Measurements from ENCODE around the gene BCL7B.

Gene BCL7B

DNA sequence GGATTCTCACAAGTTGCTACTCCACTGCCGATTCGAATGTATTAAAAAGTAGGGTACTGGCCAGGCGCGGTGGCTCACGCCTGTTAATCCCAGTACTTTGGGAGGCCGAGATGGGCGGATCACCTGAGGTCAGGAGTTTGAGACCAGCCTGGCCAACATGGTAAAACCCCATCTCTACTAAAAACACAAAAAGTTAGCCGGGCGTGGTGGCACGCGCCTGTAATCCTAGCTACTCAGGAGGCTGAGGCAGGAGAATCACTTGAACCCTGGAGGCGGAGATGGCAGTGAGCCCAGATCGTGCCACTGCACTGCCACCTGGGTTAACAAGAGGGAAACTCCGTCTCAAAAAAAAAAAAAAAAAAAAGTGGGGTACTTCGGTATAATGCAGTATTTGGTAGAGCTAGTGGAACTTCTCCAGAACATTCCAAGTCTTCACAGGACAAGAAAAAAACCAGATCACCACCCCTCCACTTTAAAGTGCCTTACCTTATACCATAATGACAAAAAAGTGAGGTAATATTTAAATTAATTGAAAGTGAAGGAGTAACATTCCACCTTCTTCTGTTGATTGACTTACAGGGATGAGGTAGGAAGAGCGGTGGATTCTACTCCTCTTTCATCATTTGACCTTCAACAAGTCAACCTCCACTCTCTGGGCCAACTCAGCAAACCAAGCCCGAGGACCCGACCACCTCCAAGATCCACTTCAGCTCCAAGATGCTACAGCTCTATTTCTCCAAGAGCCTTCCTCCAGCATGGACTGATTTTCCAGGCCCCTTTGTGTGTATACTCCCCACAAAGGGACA is 37.4 kb downstream of the BCL7B start:
- DNase-seq (ENCODE audit: extremely low spot score): no peak
- TF ChIP-seq CTCF (IDR thresholded peaks at IDR 0.05; ENCODE audit: control extremely low read depth, extremely low read depth, low read depth, missing control alignments): no peak
- CTCF ChIA-PET: interaction anchor here (1.3 to 3.9 kb wide), 4 partner anchors 10 to 195 kb away, joined by 3 to 15 read pairs (median 4); no protein-coding TSS in a partner anchor
- POLR2A ChIA-PET: interaction anchor here (0.7 kb wide), 1 partner anchor 81 kb away, joined by 5 read pairs; no protein-coding TSS in a partner anchor

DNA sequence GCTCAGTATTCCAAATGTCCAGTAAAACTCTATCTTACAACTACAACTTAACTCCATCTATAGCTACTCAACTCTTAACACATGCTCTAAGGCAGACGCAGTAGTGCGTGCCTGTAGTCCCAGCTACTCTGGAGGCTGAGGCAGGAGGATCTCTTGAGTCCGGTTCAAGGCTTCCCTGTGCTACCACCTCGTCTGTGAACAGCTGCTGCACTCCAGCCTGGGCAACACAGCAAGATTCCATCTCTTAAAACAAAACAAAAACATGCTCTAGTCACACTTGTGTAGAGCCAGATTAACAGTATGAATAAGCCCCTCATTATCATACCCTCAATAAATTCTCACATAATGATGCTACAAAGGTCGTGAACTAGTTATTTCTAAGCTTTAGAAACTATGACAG is 39.0 kb downstream of the BCL7B start:
- ChIA-PET CTCF (interaction anchor here (0.7 to 3.9 kb wide), 5 partner anchors 13 to 66 kb away, joined by 3 to 15 read pairs (median 3); no protein-coding TSS in a partner anchor), POLR2A (no interaction called here)
- TF ChIP-seq CTCF (IDR thresholded peaks at IDR 0.05; ENCODE audit: control extremely low read depth, extremely low read depth, low read depth, missing control alignments): no peak
- DNase-seq (ENCODE audit: extremely low spot score): no peak

- TF ChIP-seq CTCF (IDR thresholded peaks at IDR 0.05; ENCODE audit: control extremely low read depth, extremely low read depth, low read depth, missing control alignments): no peak
- CTCF ChIA-PET: no interaction called here
- POLR2A ChIA-PET: no interaction called here
- DNase-seq (ENCODE audit: extremely low spot score): no peak
Observed at GRCh38 chr7:73517241-73517995, 40.1 kb downstream of the BCL7B start.

DNA sequence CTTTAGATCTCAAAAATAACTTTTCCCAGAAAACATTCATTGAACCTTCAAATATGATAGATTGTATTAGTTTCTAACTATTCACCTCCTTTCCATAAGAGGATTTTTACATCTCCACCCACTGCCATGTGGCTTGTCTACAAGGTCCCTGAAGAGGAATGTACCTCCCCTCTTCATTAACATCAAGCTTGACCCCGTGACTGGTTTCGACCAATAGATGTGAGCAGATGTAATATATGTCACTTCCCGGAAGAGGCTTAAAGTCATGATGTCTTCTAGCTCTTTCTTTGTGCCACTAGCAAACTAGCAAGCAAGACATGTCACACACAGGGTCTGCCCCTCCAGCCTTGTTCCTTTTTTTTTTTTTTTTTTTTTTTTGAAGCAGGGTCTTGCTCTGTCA is 42.3 kb downstream of the BCL7B start:
- ChIA-PET POLR2A (interaction anchor here (0.7 kb wide), 1 partner anchor 10 kb away, joined by 6 read pairs; no protein-coding TSS in a partner anchor), CTCF (interaction anchor here (1.6 kb wide), 1 partner anchor 44 kb away, joined by 5 read pairs; no protein-coding TSS in a partner anchor)
- DNase-seq (ENCODE audit: extremely low spot score): no peak
- no peak for TF ChIP-seq CTCF (IDR thresholded peaks at IDR 0.05; ENCODE audit: control extremely low read depth, extremely low read depth, low read depth, missing control alignments)

DNA sequence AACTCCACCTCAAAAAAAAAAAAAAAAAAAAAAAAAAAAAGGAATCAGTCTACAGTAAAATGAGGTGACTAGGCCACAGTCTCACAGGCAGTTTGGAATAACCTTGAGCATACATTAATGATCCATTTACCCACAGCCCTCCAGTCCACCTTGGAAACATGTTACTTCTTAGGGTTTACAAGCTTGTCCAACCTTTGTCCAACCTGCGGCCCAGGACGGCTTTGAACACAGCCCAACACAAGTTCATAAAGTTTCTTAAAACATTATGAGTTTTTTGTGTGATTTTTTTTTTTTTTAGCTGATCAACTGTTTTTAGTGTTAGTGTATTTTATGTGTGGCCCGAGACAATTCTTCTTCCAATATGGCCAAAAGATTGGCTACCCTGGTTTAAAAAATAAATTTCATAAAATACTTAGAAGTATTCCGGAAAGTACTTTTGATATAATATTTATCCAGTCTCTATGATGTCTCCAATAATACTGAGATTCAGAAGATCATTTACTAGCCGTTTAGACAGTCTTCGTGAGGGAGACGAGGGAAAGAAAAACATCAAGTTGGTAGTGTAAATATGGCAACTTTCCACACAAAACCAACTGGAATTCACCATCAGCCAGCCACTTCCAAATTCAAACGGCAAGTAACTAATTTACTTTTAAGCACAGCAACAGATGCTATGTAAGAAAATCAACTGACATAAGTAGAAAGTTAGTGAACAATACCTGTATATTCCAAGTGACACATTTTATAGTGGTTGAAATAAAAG is 45.3 kb downstream of the BCL7B start:
- ChIA-PET CTCF (interaction anchor here (1.2 kb wide), 1 partner anchor 10 kb away, joined by 3 read pairs; the partner anchor contains the start of gene BAZ1B), POLR2A (interaction anchor here (0.9 kb wide), 1 partner anchor 13 kb away, joined by 3 read pairs; no protein-coding TSS in a partner anchor)
- TF ChIP-seq CTCF (IDR thresholded peaks at IDR 0.05; ENCODE audit: control extremely low read depth, extremely low read depth, low read depth, missing control alignments): no peak
- DNase-seq (ENCODE audit: extremely low spot score): no peak

DNA sequence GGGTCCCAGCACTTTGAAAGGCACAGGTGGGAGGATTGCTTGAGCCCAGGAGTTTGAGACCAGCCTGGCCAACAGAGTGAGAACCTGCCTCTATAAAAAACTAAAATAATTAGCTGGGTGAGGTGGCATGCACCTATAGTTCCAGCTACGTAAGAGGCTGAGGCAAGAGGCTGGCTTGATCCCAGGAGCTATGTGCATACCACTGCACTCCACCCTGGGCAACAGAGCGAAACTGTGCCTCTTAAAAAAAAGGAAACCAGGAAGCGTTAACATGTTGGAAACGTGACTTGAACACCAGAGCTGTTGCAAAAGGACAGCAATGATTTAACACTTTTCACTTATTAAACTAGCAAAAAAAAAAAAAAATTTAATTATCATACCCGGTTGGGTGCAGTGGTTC is 48.0 kb downstream of the BCL7B start:
- CTCF ChIA-PET: interaction anchor here (1.3 to 1.7 kb wide), 3 partner anchors 8 to 61 kb away, joined by 3 to 6 read pairs (median 3); no protein-coding TSS in a partner anchor
- no peak for DNase-seq (ENCODE audit: extremely low spot score)
- POLR2A ChIA-PET: no interaction called here
- no peak for TF ChIP-seq CTCF (IDR thresholded peaks at IDR 0.05; ENCODE audit: control extremely low read depth, extremely low read depth, low read depth, missing control alignments)
